HG03342 (cell line): ENCODE data around the gene IGF2R.
A peak's percentile ranks its signal among the peaks of the same experiment; 100 is the strongest.
"Not testable (repeated sequence)": the region's sequence is repeated elsewhere in the genome, so short reads cannot be mapped to it uniquely, and the experiment has no call there.

Experiments used
- ATAC-seq: cut with Tn5 transposase; IDR thresholded peaks from one replicate; pipeline ENCODE4 v1.9.1; 2021; ENCODE audit warnings: mild to moderate bottlenecking, moderate library complexity; ENCODE audit not compliant: unreplicated experiment

Gene IGF2R

DNA sequence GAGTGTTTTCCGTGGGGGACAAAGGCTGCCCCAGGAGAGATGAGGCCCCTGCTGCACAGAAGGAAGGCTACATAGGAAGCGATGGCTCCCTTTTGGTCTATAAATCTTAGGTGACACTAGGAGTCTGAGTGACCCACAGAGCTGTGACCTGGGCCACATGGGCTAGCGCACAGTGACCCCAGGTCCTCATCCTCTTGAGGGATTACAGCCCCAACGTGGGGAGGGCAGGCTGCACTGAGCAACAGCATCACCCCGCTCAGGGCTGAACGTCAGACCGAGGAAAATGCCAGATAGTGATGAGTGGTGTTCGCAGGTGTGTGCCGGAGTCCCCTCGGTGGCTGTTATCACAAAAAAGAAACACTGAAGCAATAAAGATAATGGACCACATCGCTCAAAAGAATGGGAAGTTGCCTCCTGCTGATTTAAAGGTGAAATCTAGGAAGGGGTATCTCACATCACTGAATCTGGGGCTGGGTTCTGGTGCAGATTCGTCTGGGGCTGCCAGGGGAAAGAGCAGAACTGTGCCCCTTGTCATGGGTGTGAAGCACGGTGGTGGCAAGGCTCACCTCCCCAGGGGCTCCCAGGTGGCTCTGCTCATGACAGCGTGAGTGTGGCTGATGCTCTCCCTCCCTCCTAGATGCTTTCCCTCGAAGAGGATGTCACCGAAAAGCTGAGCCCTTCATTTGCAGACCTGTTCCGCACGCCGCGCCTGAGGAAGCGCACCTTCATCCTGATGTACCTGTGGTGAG, 167.2 kb downstream of the IGF2R start:
- ATAC-seq = no peak

DNA sequence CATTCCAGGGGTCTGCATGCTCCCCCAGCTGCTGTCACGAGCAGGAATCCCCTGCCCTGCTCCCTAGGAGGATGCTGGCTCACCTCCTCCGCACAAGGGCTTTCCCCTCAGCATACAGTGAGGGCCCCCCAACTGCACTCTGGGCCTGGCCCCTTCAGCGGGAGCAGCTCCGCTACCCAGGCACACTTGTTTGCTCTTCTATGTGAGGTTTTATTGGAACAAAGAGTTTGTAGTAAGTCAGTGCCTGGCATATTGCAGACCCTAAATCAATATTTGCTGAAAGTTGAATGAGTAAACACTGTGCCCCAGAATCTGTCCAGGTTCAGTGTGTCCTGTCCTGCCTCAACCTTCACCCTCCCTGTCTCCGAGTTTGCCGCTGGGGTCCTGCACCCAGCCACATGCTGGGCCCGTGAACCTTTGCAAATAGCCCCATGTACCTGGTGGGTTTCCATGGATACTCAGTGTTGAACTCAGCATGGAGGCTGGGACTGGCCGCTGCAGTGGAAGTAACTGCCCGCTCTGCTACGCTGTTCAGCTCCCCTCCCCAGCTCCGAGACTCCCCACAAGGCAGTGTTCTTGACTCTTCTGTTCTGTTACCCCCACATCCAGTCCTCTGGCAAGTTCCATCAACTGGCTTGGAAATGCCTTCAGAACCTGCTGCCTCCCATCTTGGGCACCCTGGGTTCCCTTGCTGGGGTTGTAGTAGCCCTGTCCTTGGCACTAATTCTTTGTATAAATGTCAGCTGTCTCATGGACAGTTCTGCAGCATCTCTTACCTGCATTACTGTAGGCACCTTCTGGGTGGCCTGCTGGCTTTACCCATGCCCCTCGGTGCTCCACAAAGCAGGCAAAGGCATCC, 168.5 kb downstream of the IGF2R start:
- ATAC-seq = no peak

DNA sequence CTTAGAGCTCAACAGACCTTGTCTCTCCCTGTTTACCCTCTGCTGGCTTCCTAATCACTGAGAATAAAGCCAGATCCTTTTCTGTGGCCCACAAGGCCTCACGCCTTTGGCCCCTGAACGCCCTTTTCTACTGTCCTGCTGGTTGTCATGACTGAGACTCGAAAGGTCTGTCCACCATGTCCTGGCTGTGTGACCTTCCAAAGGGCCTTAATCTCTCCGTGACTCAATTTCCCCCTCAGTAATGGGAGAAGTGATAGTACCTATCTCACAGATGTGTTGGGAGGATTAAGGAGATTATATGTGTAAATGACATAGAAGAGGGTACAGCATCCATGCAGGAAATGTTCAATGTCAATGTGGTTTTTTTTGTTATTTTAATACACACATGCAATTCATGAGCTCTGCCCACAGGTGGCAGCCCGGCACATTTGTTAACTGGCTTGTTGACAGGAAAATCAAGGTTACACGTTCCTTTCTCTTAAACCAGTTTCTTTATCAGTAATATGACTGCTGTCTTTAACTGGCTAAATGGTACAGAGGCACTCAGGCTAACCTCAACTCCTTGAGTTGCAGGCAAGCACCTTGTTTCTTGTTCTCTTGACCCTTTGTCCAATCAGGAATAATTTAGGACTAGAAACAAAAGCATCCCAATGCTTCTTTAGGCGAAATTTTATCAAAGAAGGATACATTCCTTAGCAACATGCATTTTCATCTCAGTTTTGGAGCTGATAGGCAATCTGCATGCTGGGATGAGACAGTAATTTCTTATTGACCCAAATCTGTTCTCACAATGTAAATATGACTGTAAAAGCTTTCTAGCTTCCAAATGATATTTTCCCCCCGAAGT, 169.3 kb downstream of the IGF2R start:
- ATAC-seq = peak; percentile 71

DNA sequence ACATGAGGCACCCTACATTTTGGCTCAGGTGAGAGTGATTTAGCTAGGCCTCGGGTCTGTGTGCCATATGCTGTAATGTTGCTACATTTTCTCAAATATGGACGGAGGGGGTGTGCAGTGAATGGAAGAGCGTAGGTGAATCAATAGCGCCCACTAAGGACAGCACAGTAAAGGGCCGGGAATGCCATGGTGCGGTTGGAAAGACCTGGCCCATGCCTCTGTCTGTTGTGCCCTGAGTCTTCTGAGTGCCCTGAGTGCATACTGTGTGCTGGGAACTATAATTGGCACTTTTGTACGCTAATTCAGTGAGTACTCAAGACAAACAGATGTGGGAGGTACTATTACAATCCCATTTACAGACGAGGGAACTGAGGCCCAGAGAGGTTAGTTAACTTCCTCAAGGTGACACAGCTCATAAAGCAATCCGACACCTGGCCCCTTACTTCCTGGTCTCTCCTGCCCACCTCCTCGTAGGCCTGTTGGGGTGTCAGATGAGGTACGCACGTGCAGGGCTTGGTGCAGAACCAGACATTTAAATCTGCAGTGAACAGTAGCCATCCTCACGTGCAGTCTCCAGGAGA, 170.0 kb downstream of the IGF2R start:
- no peak for ATAC-seq

DNA sequence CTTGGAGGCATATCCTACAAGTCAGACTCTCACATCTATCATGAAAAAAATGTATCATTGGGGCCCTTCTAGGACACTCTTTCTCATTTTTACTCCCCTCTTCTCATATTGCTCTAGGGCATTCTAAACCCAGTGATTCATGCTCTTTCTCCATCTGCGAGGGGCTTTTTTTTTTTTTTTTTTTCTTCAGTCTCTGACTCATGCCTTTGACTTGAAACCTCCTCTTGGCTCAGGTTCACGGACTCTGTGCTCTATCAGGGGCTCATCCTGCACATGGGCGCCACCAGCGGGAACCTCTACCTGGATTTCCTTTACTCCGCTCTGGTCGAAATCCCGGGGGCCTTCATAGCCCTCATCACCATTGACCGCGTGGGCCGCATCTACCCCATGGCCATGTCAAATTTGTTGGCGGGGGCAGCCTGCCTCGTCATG, 170.6 kb downstream of the IGF2R start:
- no peak for ATAC-seq

DNA sequence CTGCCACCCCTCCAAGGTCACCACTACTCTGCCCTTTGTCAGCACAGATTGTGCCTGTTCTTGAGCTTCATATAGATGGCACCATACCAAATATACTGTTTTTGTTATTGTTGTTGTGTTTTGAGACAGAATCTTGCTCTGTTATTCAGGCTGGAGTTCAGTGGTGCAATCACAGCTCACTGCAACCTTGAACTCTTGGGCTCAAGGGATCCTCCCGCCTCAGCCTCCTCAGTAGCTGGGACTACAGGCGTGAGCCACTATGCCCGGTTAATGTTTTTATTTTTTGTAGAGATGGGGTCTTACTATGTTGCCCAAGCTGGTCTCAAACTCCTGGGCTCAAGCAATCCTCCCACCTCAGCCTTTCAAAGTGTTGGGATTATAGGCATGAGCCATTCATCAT, 171.6 kb downstream of the IGF2R start:
- not testable (repeated sequence) for ATAC-seq

DNA sequence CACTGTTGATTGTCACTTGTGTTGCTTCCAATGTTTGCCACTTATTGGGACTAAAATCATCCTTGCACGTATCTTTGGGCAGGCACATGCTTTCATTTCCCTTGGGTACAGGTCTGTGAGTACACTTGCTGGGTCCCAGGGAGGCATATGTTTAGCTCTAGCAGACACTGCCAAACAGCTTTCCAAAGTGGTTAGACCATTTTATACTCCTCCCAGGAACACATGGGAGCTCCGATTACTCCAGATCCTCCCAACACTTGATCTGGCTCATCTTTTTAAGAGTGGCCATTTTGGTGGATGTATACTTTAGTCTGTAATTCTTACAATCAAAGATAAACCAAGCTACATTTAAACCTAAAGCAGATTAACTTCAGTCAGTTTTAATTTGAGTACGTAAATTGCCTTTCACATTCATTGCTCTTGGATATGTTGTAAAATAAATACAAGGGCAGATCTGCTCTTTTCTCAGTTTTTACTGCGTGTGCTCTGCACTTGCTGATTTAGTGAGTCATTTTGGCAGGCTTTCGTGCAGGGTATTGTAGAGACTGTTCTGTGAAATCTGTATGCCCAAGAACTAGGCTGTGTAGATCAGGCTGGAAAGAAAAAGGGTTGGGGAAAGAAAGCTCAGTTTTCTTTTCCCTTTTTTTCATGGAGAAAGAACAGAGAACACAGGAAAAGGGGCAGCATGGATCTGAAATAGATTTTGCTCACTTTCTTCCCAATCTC, 172.3 kb downstream of the IGF2R start:
- ATAC-seq = no peak

DNA sequence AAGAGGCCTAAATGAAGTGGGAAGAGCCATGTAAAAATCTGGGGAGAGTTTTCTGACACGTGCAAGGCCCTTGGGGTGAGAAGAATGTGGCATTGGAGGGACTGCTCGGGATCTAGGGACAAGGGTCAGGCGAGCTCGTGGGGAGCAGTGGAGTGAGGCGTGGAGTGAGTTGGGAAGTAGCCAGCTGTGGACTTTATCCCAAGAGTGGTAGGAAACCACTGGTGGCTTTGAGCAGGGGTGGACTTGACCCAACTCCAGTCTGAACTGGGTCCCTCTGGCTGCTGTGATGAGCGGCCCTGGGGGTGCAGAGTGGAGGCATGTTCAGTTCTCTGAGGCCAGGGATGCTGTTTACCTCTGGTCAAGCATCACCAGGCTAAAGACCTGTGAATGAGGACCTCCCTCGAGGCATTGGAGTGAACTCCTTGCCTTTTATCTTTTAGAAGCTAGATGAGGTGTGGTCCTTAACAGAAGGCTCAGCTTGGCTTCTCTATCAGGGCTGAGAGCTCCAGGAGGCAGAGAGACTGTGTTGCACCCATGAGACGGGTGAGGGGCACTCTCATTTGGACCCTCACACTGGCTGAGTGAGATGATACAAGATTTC, 173.3 kb downstream of the IGF2R start:
- ATAC-seq = no peak

DNA sequence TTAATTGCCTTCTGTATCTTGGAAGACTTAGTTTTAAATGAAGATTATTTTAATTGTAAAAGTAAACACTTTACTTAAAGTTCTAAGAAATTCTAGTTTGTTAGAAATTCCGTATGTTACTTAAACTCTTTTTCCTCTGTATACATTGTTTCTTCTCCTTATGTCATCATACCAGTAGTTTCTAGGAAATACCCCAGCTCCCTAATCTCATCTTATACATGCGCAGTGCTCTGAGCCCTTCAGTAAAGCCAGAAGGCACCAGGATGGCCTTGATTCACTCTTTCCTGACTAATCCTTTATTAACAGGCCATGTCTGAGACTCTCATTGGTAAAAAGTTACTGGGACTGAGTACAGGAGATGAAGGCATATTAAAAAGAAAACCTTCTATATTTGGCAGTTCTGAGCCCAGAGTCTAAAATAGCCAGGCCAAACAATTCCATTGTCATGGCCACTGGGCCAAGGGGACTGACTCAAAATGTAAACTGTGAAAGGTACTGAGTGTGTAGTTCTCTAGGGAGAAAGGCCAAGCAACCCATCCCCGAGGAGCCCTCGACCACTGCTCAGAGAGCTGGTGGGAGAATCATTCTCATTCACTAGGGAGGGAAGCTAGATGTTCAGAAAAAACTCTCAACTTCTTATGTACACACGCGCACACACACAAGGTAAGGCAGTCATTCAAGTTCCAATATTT, 177.7 kb downstream of the IGF2R start:
- ATAC-seq = no peak

DNA sequence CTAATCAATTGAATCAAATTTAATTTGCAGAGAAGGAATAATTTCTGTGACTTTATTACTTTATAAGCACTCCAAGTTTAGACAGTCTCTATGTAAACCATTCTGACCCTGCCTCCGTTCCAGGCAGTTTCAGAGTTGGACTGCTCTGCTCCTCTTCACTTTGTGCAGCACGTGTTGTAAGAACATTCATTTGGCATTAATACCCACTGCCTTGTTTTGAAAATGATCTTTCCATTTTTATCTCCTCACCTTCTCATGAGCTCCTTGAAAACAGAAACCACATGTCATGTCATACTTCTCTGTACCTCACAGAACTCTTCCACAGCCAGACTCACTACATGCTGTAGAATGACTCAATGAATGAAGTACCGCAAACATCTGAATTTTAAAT, 178.3 kb downstream of the IGF2R start:
- ATAC-seq = no peak

DNA sequence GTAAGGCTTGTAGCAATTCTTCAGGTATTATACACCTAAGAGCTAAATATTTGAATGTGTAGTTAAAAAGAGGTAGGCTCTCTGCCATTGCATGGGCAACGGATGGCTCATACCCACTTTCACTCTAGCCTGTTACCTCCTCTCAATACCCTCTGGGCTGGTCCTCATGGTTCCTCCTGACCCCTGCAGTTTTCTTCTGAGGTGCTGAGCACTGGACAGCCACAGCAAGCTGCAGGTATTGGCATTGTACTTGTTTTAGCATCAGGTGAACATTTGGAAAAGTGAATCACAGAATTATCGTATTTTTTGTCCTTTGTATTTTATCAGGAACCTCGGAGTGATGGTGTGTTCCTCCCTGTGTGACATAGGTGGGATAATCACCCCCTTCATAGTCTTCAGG, 185.6 kb downstream of the IGF2R start:
- no peak for ATAC-seq

DNA sequence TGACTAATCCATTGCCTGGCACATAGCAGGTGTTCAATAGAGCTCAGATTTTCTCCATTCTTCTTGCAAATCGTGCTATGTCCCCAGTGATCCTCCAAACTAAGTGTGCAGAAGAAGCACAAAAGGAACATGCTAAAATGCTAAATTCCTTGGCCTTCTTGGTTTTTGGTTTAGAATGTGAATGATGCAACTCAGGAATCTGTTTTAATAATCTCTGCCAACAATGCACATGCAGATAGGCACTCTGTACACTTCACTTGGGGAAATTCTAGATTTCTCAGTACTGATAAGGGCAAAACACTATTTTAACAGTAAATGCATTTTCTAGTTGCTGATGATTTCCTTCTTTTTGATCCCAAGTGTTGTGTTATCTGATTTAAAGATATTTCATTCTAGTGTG, 188.0 kb downstream of the IGF2R start:
- ATAC-seq = no peak

DNA sequence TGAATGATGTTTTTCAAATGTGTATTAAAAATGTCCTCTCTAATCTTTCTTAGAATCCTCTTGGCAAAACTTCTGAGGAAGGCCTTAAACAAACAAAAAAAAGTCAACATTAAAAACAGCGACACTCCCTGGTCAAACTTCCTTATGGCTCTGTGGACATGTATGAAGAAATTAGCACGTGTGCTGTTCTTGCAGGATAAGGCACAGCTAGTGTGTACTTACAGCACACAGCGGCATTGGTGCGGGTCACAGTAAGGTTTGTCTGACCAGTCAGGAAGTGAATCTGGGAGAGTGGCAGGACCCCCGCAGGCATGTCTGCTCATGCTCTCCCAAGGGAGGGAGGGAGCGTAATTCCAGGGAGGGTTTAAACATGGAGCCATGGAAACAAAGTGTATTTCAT, 191.6 kb downstream of the IGF2R start:
- ATAC-seq = no peak
